ENCODE data around the gene HMGCS2.

The HMGCS2 gene

GRCh38 chr1:119762953-119763352 is 5.8 kb downstream of the HMGCS2 start:
- no peak for DNase-seq (ENCODE audit: low read depth)

- DNase-seq (ENCODE audit: low read depth), result no peak
Observed at GRCh38 chr1:119762409-119762808, 6.3 kb downstream of the HMGCS2 start.

DNA sequence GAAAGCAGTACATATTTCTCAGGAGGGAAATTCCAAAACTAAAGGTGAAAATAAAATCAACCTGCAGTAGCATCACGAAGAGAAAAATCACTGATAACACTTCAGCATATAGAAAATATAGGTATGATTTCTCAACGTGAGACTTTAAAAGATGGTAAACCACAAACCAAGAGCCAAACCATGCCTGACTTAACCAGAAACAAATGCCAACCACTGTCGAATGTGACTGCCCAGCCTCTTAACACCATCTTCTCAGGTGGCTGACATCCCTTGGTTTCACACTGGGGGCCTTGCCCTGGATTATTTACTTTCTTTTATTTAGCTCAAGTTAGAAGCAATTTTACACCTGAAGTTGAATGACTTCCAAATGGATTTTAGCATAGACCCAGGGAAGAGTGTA is 10.1 kb downstream of the HMGCS2 start:
- no peak for DNase-seq (ENCODE audit: low read depth)

DNA sequence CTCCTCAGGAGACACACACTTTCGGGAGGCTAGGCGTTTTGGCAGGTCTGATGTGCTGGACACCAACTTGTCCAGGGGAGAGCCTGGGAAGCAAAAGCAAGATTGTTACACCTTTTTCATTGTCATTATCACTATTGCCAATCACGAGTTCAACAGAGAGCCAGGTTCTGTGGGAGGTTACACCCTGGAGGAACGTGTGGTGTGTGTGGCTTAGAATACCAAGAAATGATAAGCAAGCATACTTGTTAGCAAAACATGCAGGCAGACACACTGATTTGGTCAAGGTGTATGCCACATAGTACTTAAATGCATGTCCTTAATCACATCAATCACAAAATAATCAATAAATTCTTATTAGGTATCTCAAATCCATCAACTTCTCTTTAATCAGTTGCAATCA is 16.1 kb downstream of the HMGCS2 start:
- DNase-seq (ENCODE audit: low read depth), result no peak

GRCh38 chr1:119748040-119748439 is 20.7 kb downstream of the HMGCS2 start:
- DNase-seq (ENCODE audit: low read depth), result no peak

DNA sequence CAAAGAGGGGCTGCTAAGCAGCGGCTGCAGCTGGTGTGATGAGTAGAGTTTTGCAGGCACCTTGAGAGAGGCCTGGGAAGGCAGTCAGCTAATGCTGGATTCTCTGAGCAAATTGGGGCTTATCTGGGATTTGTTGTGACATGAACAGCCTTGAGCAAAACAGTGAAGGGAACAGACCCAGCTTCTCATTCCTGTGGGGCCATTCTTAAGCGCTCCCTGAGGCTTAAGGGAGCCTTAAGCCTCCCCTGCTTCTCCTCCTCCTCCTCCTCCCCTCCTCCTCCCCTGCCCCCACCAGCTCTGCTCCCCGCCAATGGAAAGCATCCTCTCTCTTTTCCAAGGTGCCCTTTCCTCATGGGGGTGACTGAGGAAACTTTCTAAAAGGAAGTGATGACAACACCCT is 21.3 kb downstream of the HMGCS2 start:
- no peak for DNase-seq (ENCODE audit: low read depth)

DNA sequence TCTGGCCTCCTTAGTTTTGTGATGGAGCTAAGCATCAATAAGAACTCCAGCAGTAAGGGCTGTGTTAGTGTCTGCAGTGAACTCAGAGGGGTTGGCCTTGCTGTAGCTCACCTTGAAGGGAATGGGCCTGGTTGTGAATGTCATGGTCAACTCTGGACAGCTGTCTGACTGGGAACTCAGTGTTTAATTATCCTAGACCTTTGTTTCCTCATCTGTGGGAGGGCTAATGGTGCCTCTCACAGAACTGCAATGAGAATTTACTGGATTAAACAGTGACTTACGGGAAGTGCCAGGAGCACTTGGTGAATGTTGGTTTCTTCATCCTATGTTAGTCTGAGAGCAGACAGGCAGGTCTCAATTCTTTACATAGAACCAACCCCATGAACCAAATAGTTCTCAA is 23.7 kb downstream of the HMGCS2 start:
- no peak for DNase-seq (ENCODE audit: low read depth)

DNA sequence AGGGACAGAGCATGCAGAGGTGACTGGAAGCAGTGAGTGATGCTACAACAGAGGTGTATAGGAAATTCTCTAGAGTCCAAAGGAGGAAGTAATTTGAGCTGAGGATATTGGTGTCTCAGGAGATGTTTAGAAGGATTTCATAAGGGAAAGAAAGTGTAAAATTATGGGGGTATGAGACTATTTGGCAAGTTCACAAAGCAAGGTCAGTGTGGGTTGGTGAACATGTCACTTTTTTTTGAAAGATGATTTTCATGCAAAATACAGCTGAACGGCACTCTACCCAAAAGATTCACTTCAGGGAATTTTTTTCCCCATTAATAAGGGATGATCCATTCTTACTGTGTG is 24.1 kb downstream of the HMGCS2 start:
- no peak for DNase-seq (ENCODE audit: low read depth)

- peak; percentile 41 for DNase-seq (ENCODE audit: low read depth)
Observed at GRCh38 chr1:119743776-119744597, 24.7 kb downstream of the HMGCS2 start.

DNA sequence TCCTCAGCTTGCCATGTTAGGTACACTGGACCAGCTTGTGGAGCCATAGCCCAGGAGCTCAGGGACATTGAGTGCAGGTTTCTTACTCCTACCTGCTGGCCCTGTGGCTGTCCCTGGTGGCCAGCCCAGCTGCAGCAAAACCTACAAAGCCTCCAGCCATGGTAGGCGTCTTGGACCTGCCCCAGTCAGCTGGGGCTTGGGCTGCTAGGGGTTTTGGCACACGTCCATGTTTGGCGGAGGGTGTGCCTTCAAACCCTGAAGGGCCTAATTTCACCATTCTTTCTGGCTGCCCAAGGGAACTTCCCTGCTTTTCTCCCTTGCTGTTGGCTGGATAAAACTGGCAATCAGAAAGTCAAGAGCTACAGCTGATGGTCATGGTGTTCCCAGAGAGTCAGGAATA is 25.4 kb downstream of the HMGCS2 start:
- no peak for DNase-seq (ENCODE audit: low read depth)

GRCh38 chr1:119742677-119743076 is 26.0 kb downstream of the HMGCS2 start:
- no peak for DNase-seq (ENCODE audit: low read depth)

DNA sequence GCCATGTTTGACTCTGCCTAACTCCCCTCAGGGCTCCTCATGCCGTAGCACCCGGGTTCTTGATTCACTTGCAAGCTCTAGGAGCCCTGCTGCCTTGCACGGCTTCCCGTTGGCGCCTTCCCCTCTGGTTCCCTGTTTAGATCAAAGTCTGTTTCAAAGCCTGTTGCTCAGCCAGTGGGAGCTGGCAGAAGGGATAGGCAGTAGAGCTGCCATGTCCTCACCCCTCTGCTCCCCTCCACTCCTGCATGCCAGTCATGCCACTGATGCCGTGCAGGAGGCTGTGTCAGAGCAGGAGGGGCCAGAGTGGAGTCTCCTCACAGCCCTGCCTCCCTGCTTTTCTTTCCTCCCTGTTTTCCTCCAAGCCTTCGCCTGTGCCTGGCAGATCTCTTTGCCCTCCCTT is 26.5 kb downstream of the HMGCS2 start:
- DNase-seq (ENCODE audit: low read depth), result no peak

GRCh38 chr1:119740896-119741780 is 27.6 kb downstream of the HMGCS2 start:
- no peak for DNase-seq (ENCODE audit: low read depth)

- DNase-seq (ENCODE audit: low read depth), result no peak
Observed at GRCh38 chr1:119740261-119740660, 28.4 kb downstream of the HMGCS2 start.

GRCh38 chr1:119739150-119739549 is 29.6 kb downstream of the HMGCS2 start:
- DNase-seq (ENCODE audit: low read depth), result no peak

GRCh38 chr1:119738100-119738720 is 30.5 kb downstream of the HMGCS2 start:
- DNase-seq (ENCODE audit: low read depth), result no peak

- DNase-seq (ENCODE audit: low read depth), result peak; percentile 57
Observed at GRCh38 chr1:119737040-119737682, 31.5 kb downstream of the HMGCS2 start.

- no peak for DNase-seq (ENCODE audit: low read depth)
Observed at GRCh38 chr1:119736649-119737039, 32.1 kb downstream of the HMGCS2 start.

- no peak for DNase-seq (ENCODE audit: low read depth)
Observed at GRCh38 chr1:119735217-119735616, 33.5 kb downstream of the HMGCS2 start.

DNA sequence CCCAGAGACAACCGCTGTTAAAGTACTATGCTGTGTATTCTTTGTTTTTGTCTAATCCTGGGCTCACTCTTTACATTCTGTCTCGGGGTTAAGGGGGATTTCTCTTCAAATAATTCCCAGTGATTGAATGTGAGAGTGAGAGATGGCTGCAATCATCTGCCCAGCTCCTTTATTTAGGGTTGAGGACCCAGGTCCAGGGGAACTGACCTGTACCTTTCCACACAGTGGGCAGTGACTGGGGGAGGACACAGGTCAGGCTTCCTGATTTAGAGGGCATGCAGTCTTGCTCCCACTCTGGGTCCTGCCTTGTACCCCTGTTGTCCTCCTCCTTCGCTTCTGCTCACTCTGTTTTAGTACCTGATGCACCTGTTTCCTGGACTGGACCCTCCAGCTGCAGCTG is 35.0 kb downstream of the HMGCS2 start:
- no peak for DNase-seq (ENCODE audit: low read depth)

- no peak for DNase-seq (ENCODE audit: low read depth)
Observed at GRCh38 chr1:119732465-119733168, 36.1 kb downstream of the HMGCS2 start.

Measured in CMK (cell line).